GM12878 (cell line): ENCODE results near the gene ATG10. TPM values are rescaled to one million over a fixed set of nuclear protein-coding genes. Genes with fewer than 3 reads are reported as not detected.

Source experiments
- ATAC-seq: fragments of 200-7000 bp; cut with Tn5 transposase; 3 replicates; pipeline ENCODE4 v1.9.1; 2020; ENCODE audit warnings: mild to moderate bottlenecking, moderate library complexity
- BruUV-seq: library from RNA; stranded (reverse); fragments of 400-500 nt; replicated peaks from 2 replicates; lab custom pipeline; 2021; lab: Mats Ljungman, UMichigan
- CTCF ChIA-PET: fragments of 300-600 bp; sonication (Branson Sonifier 250); formaldehyde crosslinking; extraction: SDS; loops from one replicate; lab custom pipeline; 2021; ENCODE audit warnings: inconsistent platforms; lab: Yijun Ruan, JAX
- POLR2A ChIA-PET: fragments of 350-600 bp; formaldehyde crosslinking; extraction: SDS; loops from one replicate; lab custom pipeline; 2021; ENCODE audit warnings: inconsistent platforms; lab: Charles Lee
- RAD21 ChIA-PET: fragments of 300-600 bp; sonication (Branson Sonifier 250); formaldehyde crosslinking; loops from one replicate; lab custom pipeline; 2023; ENCODE audit warnings: antibody characterized with exemption; ENCODE audit not compliant: unreplicated experiment; lab: Charles Lee
- SMC1A ChIA-PET: fragments of 300-600 bp; sonication (Branson Sonifier 250); formaldehyde crosslinking; loops from one replicate; lab custom pipeline; 2023; ENCODE audit not compliant: unreplicated experiment, uncharacterized antibody; lab: Charles Lee
- DNase-seq: peaks from one replicate; pipeline ENCODE4 v3.0.0-alpha.2; 2011; ENCODE audit warnings: low read depth, low spot score
- FAIRE-seq: peaks from 3 replicates; lab custom pipeline; 2011; peaks lifted over from hg19 to GRCh38; lab: Jason Lieb, UNC
- H2AFZ ChIP-seq: 2 replicates; pipeline ENCODE4 v1.6.0; 2011; ENCODE audit warnings: low read depth, low read length, control low read depth; ENCODE audit not compliant: control insufficient read depth
- H3K27ac ChIP-seq: 2 replicates; pipeline ENCODE4 v1.5.1; 2011; ENCODE audit warnings: control low read depth; ENCODE audit not compliant: control insufficient read depth, insufficient read depth
- H3K27me3 ChIP-seq, 2 experiments: replicated peaks in 1 of 2; 2 replicates each; pipeline versions ENCODE4 v1.6.0 to v1.6.1; 2011; ENCODE audit warnings: low read length in 1 of 2; ENCODE audit not compliant: control insufficient read depth in 2 of 2, insufficient read depth in 2 of 2
- H3K36me3 ChIP-seq, 2 experiments: 2 replicates each; pipeline ENCODE4 v1.5.1; 2011; ENCODE audit warnings: low read length in 1 of 2; ENCODE audit not compliant: control insufficient read depth in 2 of 2, insufficient read depth in 2 of 2
- H3K4me1 ChIP-seq: 2 replicates; pipeline ENCODE4 v1.6.1; 2011; ENCODE audit warnings: mild to moderate bottlenecking, low read length, moderate library complexity, mixed read lengths; ENCODE audit not compliant: control insufficient read depth, insufficient read depth
- H3K4me2 ChIP-seq: 2 replicates; pipeline ENCODE4 v1.6.0; 2011; ENCODE audit warnings: control low read depth; ENCODE audit not compliant: control insufficient read depth, insufficient read depth
- H3K4me3 ChIP-seq: fragments of 200-600 bp; sonication (generic); 2 replicates; pipeline ENCODE4 v1.5.1; 2016
- H3K79me2 ChIP-seq: 2 replicates; pipeline ENCODE4 v1.6.0; 2011; ENCODE audit warnings: low read length; ENCODE audit not compliant: control insufficient read depth, insufficient read depth
- H3K9ac ChIP-seq: 2 replicates; pipeline ENCODE4 v1.8.0; 2011; ENCODE audit warnings: low read length, control low read depth, mixed read lengths; ENCODE audit not compliant: control insufficient read depth, insufficient read depth
- H3K9me3 ChIP-seq: replicated peaks from 3 replicates; pipeline ENCODE4 v1.5.1; 2011; ENCODE audit warnings: mild to moderate bottlenecking, low read length; ENCODE audit not compliant: control insufficient read depth, insufficient read depth
- H4K20me1 ChIP-seq: 2 replicates; pipeline ENCODE4 v1.6.0; 2011; ENCODE audit not compliant: control insufficient read depth, insufficient read depth
- ATF7 ChIP-seq: fragments of 450-650 bp; IDR thresholded peaks from 2 replicates; pipeline ENCODE4 v1.6.1; 2016; ENCODE audit warnings: low read depth, mild to moderate bottlenecking
- CBX5 ChIP-seq: sonication (generic); IDR thresholded peaks from 2 replicates; pipeline ENCODE4 v1.6.1; 2016; ENCODE audit warnings: low read depth, moderate library complexity, mild to moderate bottlenecking, inconsistent platforms
- CHD2 ChIP-seq: IDR thresholded peaks from 2 replicates; pipeline ENCODE4 v1.6.1; 2011; ENCODE audit warnings: low read depth, low read length, improper control_type of control experiment, borderline replicate concordance
- DPF2 ChIP-seq: fragments of 450-650 bp; IDR thresholded peaks from 2 replicates; pipeline ENCODE4 v1.6.1; 2017; ENCODE audit warnings: mild to moderate bottlenecking
- GABPA ChIP-seq: IDR thresholded peaks from 2 replicates; pipeline ENCODE4 v1.6.1; 2014; ENCODE audit warnings: antibody characterized with exemption, low read depth, mild to moderate bottlenecking, inconsistent platforms
- GATAD2B ChIP-seq: fragments of 450-650 bp; conservative IDR thresholded peaks from 2 replicates; pipeline ENCODE4 v1.6.1; 2017; ENCODE audit warnings: low read depth, mild to moderate bottlenecking, moderate library complexity
- HCFC1 ChIP-seq: fragments of 150-350 bp; IDR thresholded peaks from 2 replicates; pipeline ENCODE4 v1.6.1; 2014; ENCODE audit warnings: low read length
- HDAC2 ChIP-seq: fragments of 200-600 bp; sonication (generic); IDR thresholded peaks from 2 replicates; pipeline ENCODE4 v1.6.1; 2017
- HDGF ChIP-seq: fragments of 450-650 bp; IDR thresholded peaks from 2 replicates; pipeline ENCODE4 v1.6.1; 2016; ENCODE audit warnings: antibody characterized with exemption
- MTA3 ChIP-seq: IDR thresholded peaks from 2 replicates; pipeline ENCODE4 v1.6.1; 2012; ENCODE audit warnings: low read length, inconsistent platforms, borderline replicate concordance
- NFIC ChIP-seq: IDR thresholded peaks from 2 replicates; pipeline ENCODE4 v1.6.1; 2012; ENCODE audit warnings: low read depth, mild to moderate bottlenecking, inconsistent platforms, low read length, moderate library complexity
- PKNOX1 ChIP-seq: fragments of 450-650 bp; IDR thresholded peaks from 2 replicates; pipeline ENCODE4 v1.6.1; 2016; ENCODE audit warnings: mild to moderate bottlenecking
- POLR2AphosphoS2 ChIP-seq: IDR thresholded peaks from 2 replicates; pipeline ENCODE4 v1.6.1; 2011; ENCODE audit warnings: low read depth, mild to moderate bottlenecking, low read length, improper control_type of control experiment, moderate library complexity
- RELA ChIP-seq: fragments of 450-650 bp; IDR thresholded peaks from 2 replicates; pipeline ENCODE4 v1.8.0; 2014; ENCODE audit warnings: borderline replicate concordance; ENCODE audit not compliant: partially characterized antibody
- USF2 ChIP-seq: IDR thresholded peaks from 2 replicates; pipeline ENCODE4 v1.6.1; 2011; ENCODE audit warnings: low read depth, low read length, improper control_type of control experiment, borderline replicate concordance
- YBX1 ChIP-seq: fragments of 450-650 bp; IDR thresholded peaks from 2 replicates; pipeline ENCODE4 v1.6.1; 2016; ENCODE audit warnings: antibody characterized with exemption
- ZNF207 ChIP-seq: fragments of 450-650 bp; IDR thresholded peaks from 2 replicates; pipeline ENCODE4 v1.6.1; 2014; ENCODE audit warnings: antibody characterized with exemption, mild to moderate bottlenecking, borderline replicate concordance
- ZNF622 ChIP-seq: fragments of 450-650 bp; IDR thresholded peaks from 2 replicates; pipeline ENCODE4 v1.6.1; 2017; ENCODE audit warnings: mild to moderate bottlenecking, inconsistent platforms
- ZSCAN29 ChIP-seq: fragments of 450-650 bp; IDR thresholded peaks from 2 replicates; pipeline ENCODE4 v1.6.1; 2017; ENCODE audit warnings: mild to moderate bottlenecking, moderate library complexity
- ZZZ3 ChIP-seq: IDR thresholded peaks from 2 replicates; pipeline ENCODE4 v1.6.1; 2011; ENCODE audit warnings: low read depth; ENCODE audit not compliant: control insufficient read depth, insufficient read length
- WGBS: methylation state at CpG from one replicate; pipeline ENCODE4 v1.1.6; 2016; ENCODE audit warnings: low lambda C conversion rate; ENCODE audit not compliant: insufficient replicate concordance, insufficient coverage; ENCODE audit errors: missing lambda C conversion rate; 5-methylcytosine and 5-hydroxymethylcytosine counted together
- in situ Hi-C: fragments of 300-500 bp; cut with MboI; formaldehyde crosslinking; loops from 9 replicates; pipeline ENCODE4 v1.14.3; 2018; ENCODE audit warnings: mixed read lengths
- intact Hi-C: fragments of 100-400 bp; cut with micrococcal nuclease; formaldehyde crosslinking; loops from one replicate; pipeline ENCODE4 v1.14.2; 2022; ENCODE audit not compliant: unreplicated experiment
- polyA plus RNA-seq, 11 experiments: library from polyadenylated mRNA; depleted of rRNA in 4 of 11; unstranded in 6 of 11; stranded (reverse) in 5 of 11; fragments of >200 nt; fragmentation: Nextera tagmentation in 4 of 11; fragmentation: Illumina TruSeq in 1 of 11; extraction: Ambion mirVana in 4 of 11; extraction: Trizol in 1 of 11; gene quantifications; 1 replicate in 1 of 11; 2 replicates in 10 of 11; pipeline versions ENCODE4 v1.2.1 to v1.2.3, GENCODE V29; 2011 to 2016; ENCODE audit warnings: inconsistent platforms in 2 of 11, missing spikeins in 2 of 11, low read depth in 1 of 11
- total RNA-seq, 4 experiments: library from RNA; depleted of rRNA in 3 of 4; stranded (reverse); fragments of >200 nt in 3 of 4; fragmentation: Illumina TruSeq in 1 of 4; extraction: Trizol in 1 of 4; gene quantifications; 2 replicates each; pipeline versions ENCODE4 v1.2.1 to v1.2.3, GENCODE V29; 2013 to 2021

The ATG10 gene
- total and polyA plus RNA-seq, 10 of the 15 experiments (the other 5 are each of a cell fraction or from before 2014, with no cell fraction given), result 3.8 to 14.4 (median 6.5) TPM

GRCh38 chr5:82010696-82011095 is 38.9 kb downstream of the ATG10 start:
- ChIA-PET POLR2A (no interaction called here), SMC1A (interaction anchor here (1.4 kb wide), 2 partner anchors 16 to 98 kb away, joined by 3 to 5 read pairs; no protein-coding TSS in a partner anchor), RAD21 (no interaction called here), CTCF (no interaction called here)
- no peaks in the 10 kb centered on the region for H4K20me1 ChIP-seq
- no TSS peak for BruUV-seq
- DNase-seq (no peak), FAIRE-seq (no peak), ATAC-seq (no peak)
- no peaks in the 10 kb centered on the region for H3K9me3 ChIP-seq
- in situ Hi-C loops (no loop called here), intact Hi-C loops (no loop called here)
- H3K4me1 ChIP-seq, result no peaks in the 10 kb centered on the region
- no peak overlapping the region for H2AFZ ChIP-seq
- no peak overlapping the region for H3K9ac ChIP-seq
- H3K79me2 ChIP-seq, result no peaks in the 10 kb centered on the region
- no peak for TF ChIP-seq POLR2AphosphoS2
- TF ChIP-seq ZZZ3, result no peak
- TF ChIP-seq CHD2, result no peak
- no peaks in the 10 kb centered on the region for H3K36me3 ChIP-seq
- H3K4me3 ChIP-seq, result no peak overlapping the region
- H3K27me3 ChIP-seq, result no peaks in the 10 kb centered on the region
- no peak overlapping the region for H3K4me2 ChIP-seq
- 100% methylated on average over 2 of the region's 2 CpGs for whole genome bisulfite sequencing
- H3K27ac ChIP-seq, result no peak overlapping the region

- H3K9ac ChIP-seq, result no peak overlapping the region
- ChIA-PET SMC1A (interaction anchor here (1.4 kb wide), 1 partner anchor 18 kb away, joined by 5 read pairs; no protein-coding TSS in a partner anchor), CTCF (interaction anchor here (0.6 kb wide), 1 partner anchor 96 kb away, joined by 3 read pairs; no protein-coding TSS in a partner anchor), RAD21 (no interaction called here), POLR2A (interaction anchor here (0.5 kb wide), 1 partner anchor 153 kb away, joined by 3 read pairs; no protein-coding TSS in a partner anchor)
- no peak overlapping the region for H3K27ac ChIP-seq
- FAIRE-seq (no peak), DNase-seq (no peak), ATAC-seq (no peak)
- no peaks in the 10 kb centered on the region for H3K79me2 ChIP-seq
- no peaks in the 10 kb centered on the region for H4K20me1 ChIP-seq
- H3K4me2 ChIP-seq, result no peak overlapping the region
- in situ Hi-C loops (no loop called here), intact Hi-C loops (no loop called here)
- H3K27me3 ChIP-seq, result no peaks in the 10 kb centered on the region
- no peak overlapping the region for H3K4me3 ChIP-seq
- WGBS, result 100% methylated on average over 1 of the region's 1 CpG
- H3K9me3 ChIP-seq, result no peaks in the 10 kb centered on the region
- BruUV-seq, result no TSS peak
- H3K36me3 ChIP-seq, result no peaks in the 10 kb centered on the region
- no peak overlapping the region for H2AFZ ChIP-seq
- no peaks in the 10 kb centered on the region for H3K4me1 ChIP-seq
- no peak for TF ChIP-seq NFIC
- no peak for TF ChIP-seq HCFC1
- no peak for TF ChIP-seq PKNOX1
- TF ChIP-seq HDGF, result no peak
- no peak for TF ChIP-seq ZSCAN29
- TF ChIP-seq ZNF622, result no peak
- TF ChIP-seq MTA3, result no peak
- TF ChIP-seq YBX1, result no peak
- no peak for TF ChIP-seq DPF2
- no peak for TF ChIP-seq HDAC2
- TF ChIP-seq USF2, result no peak
- TF ChIP-seq CBX5, result no peak
- no peak for TF ChIP-seq RELA
- no peak for TF ChIP-seq ATF7
- TF ChIP-seq GABPA, result no peak
- TF ChIP-seq ZNF207, result no peak
- TF ChIP-seq GATAD2B, result no peak
These were observed 39.9 kb downstream of the ATG10 start for GRCh38 chr5:82011761-82012160.
